ENCODE measurements around the gene GAD2. TPM values are rescaled to one million over a fixed set of nuclear protein-coding genes. Genes with fewer than 3 reads are reported as not detected.
"Not testable (repeated sequence)": the region's sequence is repeated elsewhere in the genome, so short reads cannot be mapped to it uniquely, and the experiment has no call there.

Gene GAD2
- total and polyA plus RNA-seq, 2 experiments from 2014 or later, result 0.56 to 0.86 TPM

DNA sequence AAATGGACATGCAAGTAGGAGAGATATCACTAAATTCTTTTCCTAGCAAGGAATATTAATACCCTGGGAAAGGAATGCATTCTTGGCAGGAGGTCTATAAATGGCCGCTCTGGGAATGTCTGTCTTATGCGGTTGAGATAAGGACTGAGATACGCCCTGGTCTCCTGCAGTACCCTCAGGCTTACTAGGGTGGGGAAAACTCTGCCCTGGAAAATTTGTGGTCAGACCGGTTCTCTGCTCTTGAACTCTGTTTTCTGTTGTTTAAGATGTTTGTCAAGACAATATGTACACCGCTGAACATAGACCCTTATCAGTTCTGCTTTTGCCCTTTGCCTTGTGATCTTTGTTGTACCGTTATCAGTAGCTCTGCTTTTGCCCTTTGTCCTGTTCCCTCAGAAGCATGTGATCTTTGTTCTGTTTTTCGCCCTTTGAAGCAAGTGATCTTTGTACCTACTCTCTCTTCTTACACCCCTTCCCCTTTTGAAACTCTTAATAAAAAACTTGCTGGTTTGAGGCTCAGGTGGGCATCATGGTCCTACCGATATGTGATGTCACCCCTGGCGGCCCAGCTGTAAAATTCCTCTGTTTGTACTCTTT, 132.3 kb downstream of the GAD2 start:
- not testable (repeated sequence) for H3K36me3 Mint-ChIP-seq (ENCODE audit: low read depth); H3F3A ChIP-seq (replicated peaks; ENCODE audit: low read depth); H4K20me1 ChIP-seq (replicated peaks; ENCODE audit: insufficient read depth); H3K36me3 ChIP-seq (ENCODE audit: insufficient read depth); H3K4me1 ChIP-seq (ENCODE audit: insufficient read depth); H3K27me3 Mint-ChIP-seq (ENCODE audit: insufficient read depth, low read depth, poor library complexity); H3K4me3 Mint-ChIP-seq; H3K4me2 ChIP-seq; H3K27ac ChIP-seq (ENCODE audit: low read depth); H3K9me2 ChIP-seq (ENCODE audit: insufficient read depth); H2AFZ ChIP-seq; H3K9me3 Mint-ChIP-seq; ATAC-seq; H3K27ac Mint-ChIP-seq; H3K79me2 ChIP-seq (replicated peaks; ENCODE audit: insufficient read depth); H3K4me3 ChIP-seq; DNase-seq (ENCODE audit: low spot score); H3K27me3 ChIP-seq (ENCODE audit: insufficient read depth)
- peaks cover 12% of the 10 kb centered on the region; the same call in 2 of the 3 replicates for H3K4me1 Mint-ChIP-seq

Other genes starting within 250 kb of the GAD2 start
- gene APBB1IP, start 221.6 kb downstream of the GAD2 start, total RNA-seq (2014; rRNA removed; shearing (Covaris generic)), result 0.14 TPM in 1 of 2 replicates, not detected in the other
- 0.07 and 0.16 TPM in 2 replicates for gene APBB1IP, start 221.6 kb downstream of the GAD2 start, polyA plus RNA-seq (2016; fragmentation: Nextera tagmentation; extraction: Ambion mirVana)

Measured in GM23338 (cell line).